ENCODE measurements around the gene HEPACAM. TPM values are rescaled to one million over a fixed set of nuclear protein-coding genes. Genes with fewer than 3 reads are reported as not detected.

HEPACAM gene
- total RNA-seq, 1 donor from 2014 or later, result not detected

DNA sequence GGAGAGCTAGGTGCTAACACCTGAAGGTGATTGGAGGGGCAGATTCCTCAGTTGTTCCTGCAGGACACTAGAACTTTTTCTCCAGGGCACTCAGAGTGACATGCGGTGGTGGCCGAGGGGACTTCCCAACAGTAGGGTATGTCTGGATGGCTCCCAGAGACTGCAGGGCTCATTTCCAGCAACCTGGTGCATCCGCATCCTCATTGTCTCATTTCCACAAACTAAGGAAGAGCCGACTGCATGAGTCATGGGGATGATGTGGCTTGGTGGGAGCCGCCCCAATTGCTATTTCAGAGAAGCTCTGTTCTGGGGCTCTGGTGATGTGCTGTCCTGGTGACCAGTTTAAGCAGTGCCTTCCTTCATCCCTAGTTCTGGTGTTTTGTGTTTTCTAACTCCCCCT is 35.4 kb downstream of the HEPACAM start:
- no peak for DNase-seq (ENCODE audit: extremely low read depth, low read depth, low spot score)

DNA sequence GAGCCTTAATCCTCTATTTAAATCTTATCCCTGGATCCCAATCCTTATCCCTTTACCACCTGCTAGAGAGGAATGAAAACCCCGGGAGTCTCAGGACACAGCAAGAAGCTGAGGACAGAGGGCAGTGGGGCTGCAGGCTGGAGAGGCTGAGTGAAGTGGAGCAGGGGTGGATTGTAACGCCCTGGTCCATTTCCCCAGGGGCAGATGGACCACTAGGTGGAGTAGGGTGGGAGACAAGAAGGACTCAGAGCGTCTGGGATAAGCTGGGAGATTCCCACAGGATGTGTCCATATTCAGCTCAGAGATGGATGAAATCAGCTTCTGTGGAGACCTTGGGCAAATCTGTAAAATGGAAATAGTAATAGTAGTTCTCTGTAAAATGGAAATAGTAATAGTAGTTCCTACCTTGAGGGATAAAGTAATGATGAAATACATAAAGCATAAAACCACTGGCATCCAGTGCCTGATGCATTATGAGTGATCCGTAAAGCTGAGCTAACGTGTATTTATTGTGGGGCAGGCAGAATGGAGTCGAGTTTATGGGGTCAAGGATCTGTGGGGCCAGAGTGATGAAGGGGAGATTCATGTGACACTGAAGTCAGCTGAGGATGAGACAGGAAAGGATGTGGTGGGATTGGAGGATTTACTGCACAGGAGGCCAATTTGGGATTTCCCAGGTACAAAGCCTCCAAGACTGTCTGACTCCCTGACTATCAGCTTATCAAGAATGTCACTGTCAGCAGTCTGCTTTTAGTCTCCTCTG is 36.3 kb downstream of the HEPACAM start:
- no peak for DNase-seq (ENCODE audit: extremely low read depth, low read depth, low spot score)

DNA sequence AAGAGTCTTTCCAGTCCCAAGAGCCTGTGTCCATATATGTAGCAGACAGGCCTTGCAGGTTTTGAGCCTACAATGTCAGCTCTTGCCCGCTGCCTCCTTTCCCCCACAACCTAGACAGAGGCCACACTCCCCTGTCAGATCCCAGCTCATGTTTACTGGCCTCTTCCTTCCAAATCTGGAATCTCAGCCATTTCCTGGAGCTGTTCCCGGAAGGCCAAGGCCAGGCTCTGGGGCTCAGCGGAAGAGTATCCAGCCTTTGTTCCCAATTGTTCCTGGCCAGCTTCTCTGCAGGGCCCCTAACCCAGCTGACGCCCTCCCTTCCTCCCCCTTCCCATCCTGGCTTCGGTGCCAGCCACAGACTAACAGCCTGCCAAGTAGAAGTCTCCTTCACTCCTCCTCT is 37.1 kb downstream of the HEPACAM start:
- peak; percentile 78 for DNase-seq (ENCODE audit: extremely low read depth, low read depth, low spot score)

DNA sequence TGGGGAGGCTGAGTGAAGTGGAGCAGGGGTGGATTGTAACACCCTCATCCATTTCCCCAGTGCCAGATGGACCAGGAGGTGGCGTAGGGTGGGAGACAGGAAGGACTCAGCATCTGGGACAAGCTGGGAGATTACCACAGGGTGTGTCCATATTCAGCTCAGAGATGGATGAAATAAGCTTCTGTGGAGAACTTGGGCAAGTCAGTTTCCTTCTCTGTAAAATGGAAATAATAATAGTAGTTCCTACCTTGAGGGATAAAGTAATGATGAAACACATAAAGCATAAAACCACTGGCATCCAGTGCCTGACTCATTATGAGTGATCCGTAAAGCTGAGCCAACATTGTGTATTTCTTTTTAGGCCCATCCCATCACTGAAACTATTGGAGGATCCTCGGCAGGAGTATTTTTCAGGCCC is 37.6 kb downstream of the HEPACAM start:
- DNase-seq (ENCODE audit: extremely low read depth, low read depth, low spot score), result no peak

DNA sequence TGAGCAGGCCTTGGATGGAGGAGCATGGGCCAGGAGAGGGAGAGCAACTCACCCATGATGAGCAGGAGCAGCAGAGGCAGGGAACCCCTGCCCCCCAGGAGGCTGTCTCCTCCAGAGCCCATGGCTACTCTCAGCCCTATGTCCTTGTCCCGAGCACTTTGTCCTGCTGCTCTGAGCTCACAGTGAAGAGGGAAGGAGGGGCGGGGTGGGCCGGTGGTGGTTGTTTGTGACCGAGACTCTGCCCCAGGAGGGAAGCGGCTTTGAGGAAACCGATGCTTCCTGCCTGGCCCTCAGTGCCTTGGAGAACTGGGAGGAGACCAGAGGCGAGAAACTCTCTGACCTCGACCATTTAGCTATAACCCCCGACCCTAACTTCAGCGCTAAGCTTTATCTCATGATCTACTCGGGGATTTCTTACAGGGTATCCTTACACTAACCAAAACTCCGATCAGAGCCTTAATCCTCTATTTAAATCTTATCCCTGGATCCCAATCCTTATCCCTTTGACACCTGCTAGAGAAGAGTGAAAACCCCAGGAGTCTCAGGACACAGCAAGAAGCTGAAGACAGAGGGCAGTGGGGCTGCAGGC is 38.1 kb downstream of the HEPACAM start, which contains the start of gene ROBO4:
ROBO4 (minus strand) TSS at position 192 of the 589 bp plus-strand sequence; CDS start at position 122, 70 bp downstream.
- DNase-seq (ENCODE audit: extremely low read depth, low read depth, low spot score), result no peak

DNA sequence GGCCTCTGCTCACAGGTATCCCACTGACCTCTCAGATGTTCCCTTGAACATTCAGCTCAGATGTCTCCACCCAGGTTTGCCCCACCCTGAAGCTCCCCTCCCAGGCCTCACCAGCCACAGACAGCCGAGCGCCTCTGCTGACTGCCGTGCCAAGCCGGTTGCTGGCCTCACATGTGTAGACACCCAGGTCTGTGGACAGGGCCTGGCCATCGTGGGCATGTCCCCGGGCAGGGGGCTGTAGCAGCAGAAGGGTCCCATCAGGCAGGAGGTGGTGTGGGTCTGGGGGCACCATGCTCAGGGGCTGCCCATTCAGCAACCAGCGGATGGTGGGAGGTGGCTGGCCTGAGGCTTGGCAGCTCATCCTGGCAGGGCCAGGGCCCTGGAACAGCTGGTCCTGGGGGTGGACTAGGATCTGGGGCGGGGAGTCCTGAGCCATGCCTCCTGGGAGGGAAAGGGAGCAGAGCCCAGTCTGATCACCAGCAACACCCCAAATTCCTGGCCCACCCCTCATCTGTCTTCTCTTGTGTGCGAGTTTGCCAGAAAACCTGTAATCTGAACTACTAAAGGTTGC is 38.9 kb downstream of the HEPACAM start:
- DNase-seq (ENCODE audit: extremely low read depth, low read depth, low spot score), result no peak

DNA sequence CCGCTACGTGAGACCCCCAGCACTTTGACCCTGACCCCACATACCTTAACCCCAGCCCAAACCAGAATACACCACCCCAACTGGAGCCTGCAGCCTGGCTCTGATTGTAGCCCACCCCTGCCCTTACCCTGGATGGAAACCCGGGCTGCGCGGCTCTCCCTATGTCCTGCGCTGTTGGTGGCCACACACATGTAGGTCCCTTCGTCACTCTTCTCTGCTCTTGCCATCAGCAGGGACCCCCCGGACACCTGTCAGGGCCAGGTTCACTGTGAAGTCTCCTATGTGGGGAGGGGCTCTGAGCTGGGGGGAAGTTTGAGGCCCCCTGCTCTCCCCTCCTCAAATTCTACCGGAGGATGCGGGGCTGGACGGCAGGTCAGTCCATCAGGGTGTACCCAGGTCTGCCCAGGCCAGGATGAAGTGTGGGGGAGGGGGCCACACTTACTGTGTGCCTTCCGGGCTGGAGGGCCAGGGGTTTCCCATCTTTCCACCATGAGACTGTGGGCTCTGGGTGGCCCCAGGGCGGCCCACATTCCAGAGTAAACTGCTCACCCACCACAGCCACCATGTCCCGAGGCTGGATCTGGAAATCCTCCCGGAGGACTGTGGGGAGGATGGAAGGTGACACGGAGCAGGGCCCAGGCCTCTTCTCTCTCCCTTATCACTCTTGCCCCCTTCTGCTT is 39.6 kb downstream of the HEPACAM start:
- no peak for DNase-seq (ENCODE audit: extremely low read depth, low read depth, low spot score)

DNA sequence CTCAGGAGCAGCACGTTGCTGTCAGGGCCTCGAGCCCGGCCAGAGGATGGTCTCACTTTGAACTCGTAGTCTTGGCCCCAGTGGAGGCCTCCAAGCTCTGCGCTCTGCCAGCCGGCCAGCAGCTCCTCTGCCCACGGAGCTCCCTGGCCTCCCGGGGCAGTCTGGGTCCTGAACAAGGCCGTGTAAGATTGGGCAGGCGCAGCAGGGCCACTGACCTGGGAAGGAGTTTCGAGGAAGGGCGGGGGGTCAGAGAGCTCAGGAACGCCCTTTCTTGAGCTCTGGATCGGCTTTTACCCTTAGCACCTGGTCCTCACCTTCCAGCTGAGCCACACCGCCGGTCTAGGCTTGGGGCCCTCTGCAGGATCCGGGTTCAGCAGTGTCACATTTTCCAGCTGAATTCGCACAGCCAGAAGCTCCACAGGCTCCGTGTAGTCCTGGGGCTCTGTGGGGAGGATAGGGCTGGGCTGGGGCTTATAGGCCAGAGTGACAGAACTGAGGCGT is 40.3 kb downstream of the HEPACAM start:
- no peak for DNase-seq (ENCODE audit: extremely low read depth, low read depth, low spot score)

DNA sequence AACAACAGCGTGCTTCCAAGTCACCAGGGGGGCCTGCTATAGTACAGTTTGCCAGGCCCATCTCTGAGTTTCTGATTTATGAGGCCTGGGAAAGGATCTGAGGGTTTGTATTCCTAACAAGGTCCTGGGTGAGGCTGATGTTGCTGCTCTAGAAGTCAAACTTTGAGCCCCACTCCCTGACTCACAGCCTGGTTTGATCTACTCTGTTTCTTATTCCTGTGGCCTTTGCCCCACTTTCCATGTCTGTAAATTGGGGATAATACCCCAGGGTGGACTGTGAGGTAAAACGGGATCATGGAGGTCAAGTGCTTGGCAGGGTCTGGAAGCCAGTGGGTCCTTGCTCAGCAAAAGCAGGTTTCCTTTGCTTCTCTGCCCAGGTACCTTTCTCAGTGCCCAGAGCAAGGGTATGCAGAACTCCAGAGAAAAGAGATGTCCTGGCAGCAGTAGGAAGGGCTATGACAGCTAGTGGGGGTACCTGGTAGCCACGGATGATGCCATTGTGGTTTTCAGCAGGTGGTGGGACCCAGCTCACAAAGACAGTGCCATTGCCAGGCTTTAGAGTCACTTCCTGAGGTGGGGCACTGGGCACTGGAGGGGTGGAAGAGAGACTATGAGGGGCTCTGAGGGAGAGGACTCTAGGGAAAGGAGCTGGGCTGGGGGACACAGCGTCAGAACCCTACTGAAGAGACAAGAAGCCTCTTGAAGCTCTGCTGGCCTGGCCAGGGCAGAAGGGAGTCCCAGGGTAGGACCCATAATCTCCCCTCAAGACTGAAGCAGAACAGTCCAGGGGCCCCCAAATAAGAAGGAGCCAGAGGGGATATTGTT is 41.0 kb downstream of the HEPACAM start:
- DNase-seq (ENCODE audit: extremely low read depth, low read depth, low spot score), result no peak

DNA sequence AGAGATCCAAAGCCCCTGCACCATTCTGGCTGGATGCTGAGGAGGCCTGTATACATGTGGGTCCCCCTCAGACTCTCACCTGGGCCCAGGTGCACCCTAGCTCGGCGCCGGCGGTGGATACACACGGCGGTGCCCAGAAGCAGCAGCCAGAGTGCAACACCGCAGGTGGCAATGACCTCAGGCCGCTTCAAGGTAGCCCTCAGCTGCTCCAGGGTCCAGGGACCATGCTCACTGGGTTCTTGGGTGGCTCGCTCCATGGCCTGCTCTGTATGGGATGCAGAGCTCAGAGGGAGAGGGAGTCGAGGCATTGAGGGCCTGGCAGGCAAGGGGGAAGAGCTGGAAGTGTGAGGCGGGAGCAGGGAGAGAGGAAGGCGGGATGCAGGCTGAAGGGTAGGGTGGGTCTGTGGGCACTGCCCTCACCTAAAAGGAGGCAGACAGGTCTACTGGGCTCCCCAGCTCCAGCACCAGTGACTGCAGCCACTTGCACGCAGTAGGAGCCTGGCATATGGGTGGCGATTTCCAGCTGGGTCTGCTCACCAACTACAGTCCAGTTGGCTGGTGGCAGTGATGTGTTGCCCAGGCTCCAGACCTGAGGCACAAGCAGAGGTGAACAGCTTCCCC is 42.0 kb downstream of the HEPACAM start:
- DNase-seq (ENCODE audit: extremely low read depth, low read depth, low spot score), result no peak

DNA sequence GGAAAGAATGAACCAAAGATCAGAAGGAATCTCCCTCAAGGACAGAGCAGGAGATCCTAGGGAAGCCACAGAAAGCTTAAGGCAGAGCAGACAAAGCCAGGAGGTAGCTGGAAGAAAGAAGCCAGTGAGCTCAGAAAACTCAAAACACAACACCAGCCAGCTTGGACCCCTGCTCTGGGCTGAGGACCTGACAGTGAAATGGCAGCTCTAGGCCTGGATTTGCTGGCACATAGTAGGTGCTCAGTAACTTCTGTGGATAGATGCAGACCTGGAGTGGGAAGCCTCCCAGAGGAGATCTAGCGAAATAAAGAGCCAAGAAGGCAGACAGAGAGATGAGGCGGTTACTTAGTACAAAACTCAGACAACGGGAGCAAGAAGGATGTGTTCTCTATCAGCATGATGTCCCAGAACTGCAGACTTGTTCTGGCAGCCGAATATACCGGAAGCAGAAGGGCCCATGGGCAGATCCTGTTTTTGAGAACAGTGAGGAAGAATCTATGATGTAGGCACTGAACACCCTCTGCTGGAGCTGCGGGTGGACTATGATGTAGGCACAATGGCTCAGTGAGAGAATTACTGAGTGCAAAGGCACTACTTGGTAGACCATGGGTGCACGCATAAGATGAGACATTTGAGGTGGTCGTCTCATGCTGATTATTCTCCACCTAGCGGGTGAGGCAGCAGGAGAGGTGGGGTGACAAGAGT is 42.9 kb downstream of the HEPACAM start:
- DNase-seq (ENCODE audit: extremely low read depth, low read depth, low spot score), result no peak

DNA sequence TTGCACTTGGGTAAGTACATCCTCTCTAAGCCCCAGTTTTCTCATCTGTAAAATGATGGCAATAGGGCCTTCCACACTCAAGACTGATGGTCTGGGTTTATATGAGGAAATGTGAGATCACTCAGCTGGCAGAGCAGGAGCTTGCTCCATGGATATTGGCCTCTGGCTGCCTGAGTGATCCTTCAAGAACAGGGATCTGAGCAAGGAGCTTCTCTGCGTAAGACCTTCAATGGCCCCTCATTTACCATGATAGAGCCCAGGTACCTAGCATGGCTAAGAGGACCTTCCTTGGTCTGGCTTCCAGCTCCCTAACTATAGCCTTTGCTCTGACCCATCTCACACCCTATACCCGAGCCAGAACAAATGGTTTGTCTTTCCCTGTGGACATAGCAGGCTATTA is 43.7 kb downstream of the HEPACAM start:
- no peak for DNase-seq (ENCODE audit: extremely low read depth, low read depth, low spot score)

DNA sequence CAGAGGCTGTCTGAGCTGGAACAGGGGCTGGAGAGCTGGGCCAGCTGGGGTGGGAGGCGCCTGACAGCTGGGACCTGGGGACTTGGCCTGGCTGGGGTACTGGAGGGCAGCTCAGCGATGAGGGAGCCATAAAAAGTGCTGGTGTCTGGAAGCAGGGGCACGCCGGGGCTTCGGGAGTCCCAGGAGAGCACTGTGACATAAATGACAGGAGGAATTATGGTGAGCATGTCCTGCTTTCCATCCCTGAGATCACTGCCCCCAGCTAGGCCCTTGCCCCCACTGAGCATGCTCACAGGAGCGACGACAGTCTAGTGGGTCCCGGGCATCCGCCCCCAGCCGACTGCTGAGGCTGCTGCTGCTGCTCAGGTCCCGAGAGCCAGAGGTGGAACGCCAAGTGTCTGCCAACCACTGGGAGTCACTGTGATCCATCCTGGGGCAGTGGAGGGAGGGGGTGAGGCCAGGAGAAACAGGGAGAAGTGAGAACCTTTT is 44.4 kb downstream of the HEPACAM start:
- DNase-seq (ENCODE audit: extremely low read depth, low read depth, low spot score), result no peak

DNA sequence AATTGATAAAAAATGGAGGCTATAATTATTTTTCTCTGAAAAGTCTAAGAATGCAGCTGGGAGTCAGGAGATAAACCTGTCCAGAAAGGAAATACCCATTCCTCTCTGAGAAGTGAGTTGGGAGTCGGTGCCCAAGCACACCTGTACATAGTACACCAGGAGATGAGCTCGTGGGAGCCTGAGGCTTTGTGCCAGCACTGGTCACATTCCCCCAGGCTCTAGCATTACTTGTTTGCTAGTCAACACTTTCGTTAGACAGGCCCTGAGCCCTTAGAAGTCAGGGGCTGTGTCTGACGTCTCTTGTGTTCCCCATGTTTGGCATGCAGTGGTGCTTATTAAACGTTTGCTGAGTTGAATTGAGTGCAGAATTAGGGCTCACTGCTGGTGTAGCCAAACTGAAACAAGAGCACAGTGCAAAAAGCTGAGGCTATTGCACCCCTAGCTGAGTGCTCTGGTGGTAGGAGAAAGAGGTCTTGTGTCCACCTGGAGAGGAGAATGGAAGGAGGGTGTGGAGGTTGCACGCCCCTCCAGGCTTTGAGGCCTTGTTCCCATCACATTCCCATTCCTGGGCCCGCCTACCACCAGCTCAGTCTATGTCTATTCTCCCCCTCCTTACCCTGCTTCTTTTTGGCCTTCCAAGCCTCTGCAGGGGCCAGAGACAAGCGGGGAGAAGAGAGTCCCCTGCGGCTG is 45.0 kb downstream of the HEPACAM start:
- DNase-seq (ENCODE audit: extremely low read depth, low read depth, low spot score), result no peak

DNA sequence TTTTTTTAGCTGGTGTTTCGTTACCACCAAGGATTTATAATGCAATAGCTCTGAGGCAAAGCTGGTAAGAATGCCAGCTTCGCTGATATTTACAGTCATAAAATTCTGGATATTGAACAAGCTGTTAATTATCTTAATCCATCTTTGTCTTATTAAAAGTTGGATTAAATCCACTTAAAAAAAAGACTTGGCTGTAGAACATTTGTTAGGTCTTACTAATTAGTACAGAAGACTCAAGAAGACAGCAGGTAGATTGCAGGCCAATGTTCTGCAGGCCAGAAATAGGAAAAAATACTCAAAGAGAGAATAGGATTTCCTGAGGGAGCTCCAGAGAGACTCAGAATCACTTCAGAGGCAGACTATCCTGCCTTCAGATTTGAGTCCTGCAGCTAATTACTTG is 45.7 kb downstream of the HEPACAM start:
- DNase-seq (ENCODE audit: extremely low read depth, low read depth, low spot score), result no peak

DNA sequence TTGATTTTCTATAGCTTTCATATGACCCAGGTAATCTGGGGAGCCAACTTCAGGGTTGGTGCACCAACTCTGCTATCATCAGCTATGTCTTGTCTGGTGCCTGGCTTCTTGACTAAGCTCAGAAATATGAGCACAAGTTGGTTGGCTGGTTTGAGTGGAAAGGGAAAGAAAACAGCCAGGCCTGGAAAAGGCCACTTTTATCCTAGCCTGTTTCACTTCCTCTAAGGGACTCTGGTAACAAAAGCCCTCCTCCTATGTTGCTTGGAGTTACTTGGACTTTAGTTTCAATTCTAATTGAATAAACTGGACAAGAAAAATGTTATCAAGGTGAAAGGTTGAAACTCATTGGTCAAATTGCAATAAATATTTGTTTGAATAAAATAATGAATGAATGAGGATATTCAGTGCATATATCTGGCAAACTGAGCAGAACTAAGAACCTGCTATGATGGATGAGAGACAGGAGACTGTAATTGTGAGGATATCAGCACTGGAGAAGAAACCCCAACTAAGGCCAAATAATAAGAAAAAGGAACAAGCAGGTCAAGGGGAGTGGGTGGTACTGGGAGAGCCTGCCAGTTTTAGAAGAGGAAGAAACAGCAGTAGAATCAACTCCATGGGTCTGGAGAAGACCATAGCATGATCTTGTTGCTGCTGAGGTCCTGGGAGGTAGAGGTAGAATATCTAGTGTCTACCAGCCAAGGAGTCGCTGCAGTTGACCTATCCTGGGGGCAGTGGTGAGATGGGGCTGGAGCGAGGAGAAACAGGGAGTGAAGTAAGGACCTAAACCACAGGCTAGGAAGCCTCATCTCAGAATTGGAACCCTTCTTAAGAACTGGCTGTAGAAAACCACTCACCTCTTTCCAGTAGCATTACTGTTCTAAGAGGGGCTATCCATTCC is 46.4 kb downstream of the HEPACAM start:
- DNase-seq (ENCODE audit: extremely low read depth, low read depth, low spot score), result no peak

DNA sequence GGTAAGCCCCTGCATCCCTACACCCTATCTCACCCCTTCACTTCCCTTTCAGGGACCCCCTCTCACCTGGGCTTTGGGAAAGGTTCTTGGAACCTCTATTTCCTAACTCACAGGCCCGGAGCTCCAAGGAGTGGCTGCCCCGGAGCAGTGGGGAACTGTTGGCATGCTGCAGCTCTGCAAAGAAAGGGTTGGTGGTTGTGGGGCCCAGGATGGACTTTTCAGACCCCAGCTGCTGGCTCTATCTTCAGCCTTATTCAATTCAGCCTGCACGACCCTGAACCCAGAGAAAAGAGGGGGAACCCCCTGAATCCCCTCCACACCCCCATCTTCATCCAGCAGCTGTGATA is 48.2 kb downstream of the HEPACAM start:
- DNase-seq (ENCODE audit: extremely low read depth, low read depth, low spot score), result no peak
